Stimulated activated CD4-positive, alpha-beta T cell treated with anti-CD3 and anti-CD28 coated beads, Interleukin-1b, Interleukin-23, amount 100 ng/mL, for 48 hours (primary cell): ENCODE results near the gene CYLC1.

Experiments
- DNase-seq: peaks from one replicate; pipeline ENCODE4 v3.0.0-alpha.2; 2020

CYLC1 gene

GRCh38 chrX:83860846-83861245 lies at the start of gene CYLC1:
TSS of gene CYLC1 (plus strand) at chrX:83861146. CDS start at chrX:83861183, 37 bp downstream.
- DNase-seq, result no peak

DNA sequence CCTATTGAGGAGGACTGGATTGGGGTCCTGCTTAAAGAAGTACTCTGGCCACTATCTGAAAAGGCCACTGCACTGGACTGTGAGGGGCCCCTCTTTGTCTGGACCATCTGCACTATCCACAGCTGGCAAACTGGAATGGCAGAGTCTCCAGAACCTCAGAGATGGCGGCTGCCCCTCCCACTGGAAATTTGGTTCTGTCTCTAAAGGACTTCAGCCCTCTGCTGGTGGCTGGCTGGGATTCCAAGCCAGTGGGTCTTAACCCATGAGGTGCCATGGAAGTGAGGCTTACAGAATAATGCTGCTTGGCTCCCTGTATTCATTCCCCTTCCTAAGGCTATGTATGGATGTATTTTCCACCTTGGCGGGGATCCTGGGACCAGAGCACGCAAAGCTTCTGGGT lies 41.6 kb upstream of the CYLC1 start:
- DNase-seq, result no peak

- DNase-seq, result no peak
Observed at GRCh38 chrX:83829874-83830273, 31.1 kb upstream of the CYLC1 start.

- DNase-seq, result no peak
Observed at GRCh38 chrX:83845397-83845796, 15.5 kb upstream of the CYLC1 start.

DNA sequence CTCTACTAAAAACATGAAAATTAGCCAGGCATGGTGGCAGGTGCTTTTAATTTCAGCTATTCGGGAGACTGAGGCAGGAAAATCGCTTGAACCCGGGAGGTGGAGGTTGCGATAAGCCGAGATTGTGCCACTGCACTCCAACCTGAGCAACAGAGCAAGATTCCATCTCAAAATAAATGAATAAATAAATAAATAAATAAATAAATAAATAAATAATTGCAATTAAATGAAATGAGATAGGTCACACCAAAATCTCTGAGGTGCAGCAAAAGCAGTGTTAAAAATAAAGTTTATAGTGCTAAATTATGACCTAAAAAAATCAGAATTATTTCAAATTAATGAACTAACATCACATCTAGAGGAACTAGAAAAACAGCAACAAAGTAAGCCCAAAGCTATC lies 13.6 kb upstream of the CYLC1 start:
- DNase-seq, result no peak

DNA sequence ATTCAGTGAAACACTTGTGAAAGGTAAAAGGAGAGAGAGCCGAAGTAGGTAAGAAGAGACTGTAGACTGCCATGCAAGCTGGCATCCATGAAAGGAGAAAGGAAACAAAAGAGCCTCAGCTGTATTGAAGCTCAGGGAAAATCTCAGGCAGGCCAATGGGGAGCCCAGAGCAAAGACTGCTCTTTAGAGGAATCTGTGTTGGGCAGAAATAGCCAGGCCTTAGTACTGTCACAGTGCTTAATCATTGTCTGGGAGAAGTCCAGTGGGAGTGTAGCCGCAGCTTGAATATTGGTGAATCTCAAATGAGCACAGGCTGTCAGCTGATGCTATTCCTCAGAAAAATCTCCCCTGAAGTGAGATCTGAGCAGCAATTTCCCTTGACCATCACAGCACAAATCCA lies 27.6 kb downstream of the CYLC1 start:
- no peak for DNase-seq

- DNase-seq, result no peak
Observed at GRCh38 chrX:83892433-83892832, 31.5 kb downstream of the CYLC1 start.

- no peak for DNase-seq
Observed at GRCh38 chrX:83906921-83907320, 46.0 kb downstream of the CYLC1 start.

- DNase-seq, result no peak
Observed at GRCh38 chrX:83916525-83916924, 55.6 kb downstream of the CYLC1 start.

GRCh38 chrX:83934220-83934619 lies 73.3 kb downstream of the CYLC1 start:
- DNase-seq, result no peak
